Astrocyte (in vitro differentiated cells and primary cell): Measurements from ENCODE around the gene HMHB1. TPM values are rescaled to one million over a fixed set of nuclear protein-coding genes. Genes with fewer than 3 reads are reported as not detected.
A peak's percentile ranks its signal among the peaks of the same experiment; 100 is the strongest.

Experiments
- DNase-seq: peaks from one replicate; pipeline ENCODE4 v3.0.0-alpha.2; 2010; ENCODE audit warnings: low read depth
- FAIRE-seq: peaks from 2 replicates; lab custom pipeline; 2011; peaks lifted over from hg19 to GRCh38; lab: Jason Lieb, UNC
- H2AFZ ChIP-seq: 2 replicates; pipeline ENCODE4 v1.6.0; 2012; ENCODE audit warnings: low read depth, low read length, inconsistent platforms
- H3K27ac ChIP-seq: 2 replicates; pipeline ENCODE4 v1.5.1; 2011; ENCODE audit warnings: low read depth, low read length, inconsistent platforms
- H3K27me3 ChIP-seq: 2 replicates; pipeline ENCODE4 v1.6.0; 2011; ENCODE audit warnings: low read length, inconsistent platforms; ENCODE audit not compliant: insufficient read depth
- H3K36me3 ChIP-seq: 2 replicates; pipeline ENCODE4 v1.5.1; 2011; ENCODE audit warnings: low read length, inconsistent platforms; ENCODE audit not compliant: insufficient read depth
- H3K4me1 ChIP-seq: 2 replicates; pipeline ENCODE4 v1.5.1; 2011; ENCODE audit warnings: low read length, inconsistent platforms; ENCODE audit not compliant: insufficient read depth
- H3K4me2 ChIP-seq: 2 replicates; pipeline ENCODE4 v1.6.0; 2012; ENCODE audit warnings: low read length, inconsistent platforms
- H3K4me3 ChIP-seq: 2 replicates; pipeline ENCODE4 v1.5.1; 2011; ENCODE audit warnings: low read depth, mild to moderate bottlenecking, low read length, inconsistent platforms; ENCODE audit not compliant: insufficient read depth
- H3K79me2 ChIP-seq: 2 replicates; pipeline ENCODE4 v1.6.0; 2012; ENCODE audit warnings: mild to moderate bottlenecking, low read length, inconsistent platforms; ENCODE audit not compliant: insufficient read depth
- H3K9ac ChIP-seq: 2 replicates; pipeline ENCODE4 v1.6.0; 2012; ENCODE audit warnings: mild to moderate bottlenecking, low read length, inconsistent platforms
- H3K9me3 ChIP-seq: 2 replicates; pipeline ENCODE4 v1.5.1; 2012; ENCODE audit warnings: low read depth, mild to moderate bottlenecking, low read length, inconsistent platforms; ENCODE audit not compliant: insufficient read depth
- H4K20me1 ChIP-seq: 2 replicates; pipeline ENCODE4 v1.6.0; 2012; ENCODE audit warnings: low read length, inconsistent platforms; ENCODE audit not compliant: insufficient read depth
- H3K27ac Mint-ChIP-seq: one replicate; pipeline ENCODE4 v1.8.0; 2021; ENCODE audit warnings: mild to moderate bottlenecking, mixed read lengths; ENCODE audit not compliant: unreplicated experiment
- H3K27me3 Mint-ChIP-seq: one replicate; pipeline ENCODE4 v1.8.0; 2021; ENCODE audit warnings: low read depth, mixed read lengths; ENCODE audit not compliant: unreplicated experiment
- H3K36me3 Mint-ChIP-seq: one replicate; pipeline ENCODE4 v1.8.0; 2021; ENCODE audit warnings: low read depth, mixed read lengths; ENCODE audit not compliant: unreplicated experiment
- H3K4me1 Mint-ChIP-seq: one replicate; pipeline ENCODE4 v1.8.0; 2021; ENCODE audit warnings: low read depth, mixed read lengths; ENCODE audit not compliant: unreplicated experiment
- H3K4me3 Mint-ChIP-seq: one replicate; pipeline ENCODE4 v1.8.0; 2021; ENCODE audit warnings: mild to moderate bottlenecking, moderate library complexity, mixed read lengths; ENCODE audit not compliant: unreplicated experiment
- H3K9me3 Mint-ChIP-seq: one replicate; pipeline ENCODE4 v1.8.0; 2021; ENCODE audit warnings: mild to moderate bottlenecking, mixed read lengths; ENCODE audit not compliant: unreplicated experiment
- EZH2 ChIP-seq: IDR thresholded peaks from 2 replicates; pipeline ENCODE4 v1.6.1; 2012; ENCODE audit warnings: mild to moderate bottlenecking, low read length, inconsistent platforms; ENCODE audit not compliant: insufficient read depth
- total RNA-seq: library from RNA; stranded (reverse); gene quantifications from 2 replicates; pipeline ENCODE4 v1.2.1, GENCODE V29; 2021
- TF ChIP-seq, protein P1 (sequence below): IDR thresholded peaks from 2 replicates; pipeline ENCODE4 v1.5.1; 2011; ENCODE audit warnings: low read depth, mild to moderate bottlenecking, inconsistent platforms, low read length, moderate library complexity; ENCODE audit not compliant: insufficient read depth

Gene HMHB1
- total RNA-seq, 1 donor from 2014 or later = not detected

DNA sequence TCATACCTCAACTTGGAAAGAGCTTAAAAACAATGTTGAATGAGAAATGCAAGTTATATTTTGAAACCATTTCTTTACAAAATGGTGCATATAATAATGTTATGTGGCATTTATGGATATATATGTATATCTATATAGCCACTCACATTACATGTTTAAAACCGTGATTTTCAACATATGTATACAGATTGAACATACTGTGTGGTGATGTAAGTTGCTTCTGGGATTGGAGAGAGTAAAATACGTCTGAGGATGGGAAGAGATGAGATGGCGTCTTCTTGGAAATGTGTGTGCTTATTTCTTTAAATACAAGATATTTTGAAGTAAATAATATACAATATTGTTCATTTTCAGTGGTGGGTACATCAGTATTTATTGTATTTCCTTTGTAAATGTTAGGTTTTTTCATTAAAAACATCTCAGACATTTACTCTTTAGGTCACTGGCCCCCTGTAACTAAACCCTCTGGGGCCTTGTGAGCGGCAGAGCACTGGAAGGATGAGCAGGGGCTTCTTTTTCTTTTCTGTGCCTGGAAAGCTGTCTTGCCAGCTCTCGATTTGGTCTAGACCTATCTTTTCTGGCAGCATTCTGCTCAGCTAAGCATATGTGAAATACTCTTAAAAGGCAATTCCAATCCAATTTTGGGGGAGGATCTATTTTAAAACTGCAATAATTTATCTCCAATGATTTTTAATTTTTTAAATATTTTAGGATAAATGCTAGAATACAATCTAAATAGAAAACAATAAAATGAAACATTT is 42.8 kb upstream of the HMHB1 start:
- H4K20me1 ChIP-seq = no peaks in the 10 kb centered on the region
- peaks cover 22% of the 10 kb centered on the region for H3K4me1 Mint-ChIP-seq
- H3K27me3 ChIP-seq = no peaks in the 10 kb centered on the region
- H3K9me3 ChIP-seq = no peaks in the 10 kb centered on the region
- H3K27ac Mint-ChIP-seq = no peak overlapping the region
- H3K4me3 ChIP-seq = no peak overlapping the region
- no peak for FAIRE-seq
- no peak overlapping the region for H3K4me3 Mint-ChIP-seq
- DNase-seq = no peak
- H3K27me3 Mint-ChIP-seq = no peaks in the 10 kb centered on the region
- no peak overlapping the region for H3K27ac ChIP-seq
- no peaks in the 10 kb centered on the region for H3K36me3 ChIP-seq
- TF ChIP-seq EZH2 = no peak
- TF ChIP-seq, protein P1, sequence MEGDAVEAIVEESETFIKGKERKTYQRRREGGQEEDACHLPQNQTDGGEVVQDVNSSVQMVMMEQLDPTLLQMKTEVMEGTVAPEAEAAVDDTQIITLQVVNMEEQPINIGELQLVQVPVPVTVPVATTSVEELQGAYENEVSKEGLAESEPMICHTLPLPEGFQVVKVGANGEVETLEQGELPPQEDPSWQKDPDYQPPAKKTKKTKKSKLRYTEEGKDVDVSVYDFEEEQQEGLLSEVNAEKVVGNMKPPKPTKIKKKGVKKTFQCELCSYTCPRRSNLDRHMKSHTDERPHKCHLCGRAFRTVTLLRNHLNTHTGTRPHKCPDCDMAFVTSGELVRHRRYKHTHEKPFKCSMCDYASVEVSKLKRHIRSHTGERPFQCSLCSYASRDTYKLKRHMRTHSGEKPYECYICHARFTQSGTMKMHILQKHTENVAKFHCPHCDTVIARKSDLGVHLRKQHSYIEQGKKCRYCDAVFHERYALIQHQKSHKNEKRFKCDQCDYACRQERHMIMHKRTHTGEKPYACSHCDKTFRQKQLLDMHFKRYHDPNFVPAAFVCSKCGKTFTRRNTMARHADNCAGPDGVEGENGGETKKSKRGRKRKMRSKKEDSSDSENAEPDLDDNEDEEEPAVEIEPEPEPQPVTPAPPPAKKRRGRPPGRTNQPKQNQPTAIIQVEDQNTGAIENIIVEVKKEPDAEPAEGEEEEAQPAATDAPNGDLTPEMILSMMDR = no peak
- H3K79me2 ChIP-seq = no peaks in the 10 kb centered on the region
- no peaks in the 10 kb centered on the region for H3K36me3 Mint-ChIP-seq
- H2AFZ ChIP-seq = no peak overlapping the region
- H3K4me2 ChIP-seq = no peak overlapping the region
- no peaks in the 10 kb centered on the region for H3K9me3 Mint-ChIP-seq
- H3K9ac ChIP-seq = no peak overlapping the region
- H3K4me1 ChIP-seq = no peaks in the 10 kb centered on the region

DNA sequence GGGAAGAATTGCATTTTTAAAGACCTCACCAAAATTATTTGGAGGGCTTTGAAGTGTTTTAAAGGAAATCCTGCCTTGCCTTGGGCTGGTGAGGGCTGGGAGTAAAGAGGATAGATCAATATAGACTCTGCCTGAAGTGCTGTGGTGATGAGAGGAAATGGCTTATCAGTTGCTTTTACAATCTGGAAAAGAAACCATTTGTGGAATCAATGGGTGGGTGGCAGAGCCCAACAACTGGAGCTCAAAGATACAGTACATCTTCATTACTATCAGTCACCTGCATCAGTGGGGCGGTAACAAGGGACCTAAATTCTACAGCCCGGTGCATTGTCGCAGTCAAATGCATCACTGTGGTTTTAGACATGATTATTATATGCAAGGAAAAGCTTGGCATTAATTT is 41.5 kb upstream of the HMHB1 start:
- no peaks in the 10 kb centered on the region for H3K27me3 ChIP-seq
- H3K4me3 ChIP-seq = no peak overlapping the region
- DNase-seq (no peak), FAIRE-seq (no peak)
- no peak overlapping the region for H2AFZ ChIP-seq
- H3K27ac Mint-ChIP-seq = no peak overlapping the region
- H4K20me1 ChIP-seq = no peaks in the 10 kb centered on the region
- H3K4me3 Mint-ChIP-seq = no peak overlapping the region
- no peaks in the 10 kb centered on the region for H3K79me2 ChIP-seq
- H3K9me3 ChIP-seq = no peaks in the 10 kb centered on the region
- H3K9ac ChIP-seq = no peak overlapping the region
- no peaks in the 10 kb centered on the region for H3K9me3 Mint-ChIP-seq
- no peak overlapping the region for H3K4me2 ChIP-seq
- TF ChIP-seq, protein P1 = no peak
- TF ChIP-seq EZH2 = no peak
- H3K36me3 Mint-ChIP-seq = no peaks in the 10 kb centered on the region
- no peaks in the 10 kb centered on the region for H3K36me3 ChIP-seq
- H3K27ac ChIP-seq = no peak overlapping the region
- H3K4me1 Mint-ChIP-seq = peaks cover 22% of the 10 kb centered on the region
- no peaks in the 10 kb centered on the region for H3K27me3 Mint-ChIP-seq
- peaks cover 2% of the 10 kb centered on the region for H3K4me1 ChIP-seq

GRCh38 chr5:143771189-143771588 is 40.8 kb upstream of the HMHB1 start:
- H3K36me3 ChIP-seq = no peaks in the 10 kb centered on the region
- H3K9me3 Mint-ChIP-seq = no peaks in the 10 kb centered on the region
- no peak for TF ChIP-seq EZH2
- TF ChIP-seq, protein P1 = no peak
- H3K27ac Mint-ChIP-seq = no peak overlapping the region
- peaks cover 22% of the 10 kb centered on the region for H3K4me1 Mint-ChIP-seq
- no peak overlapping the region for H3K4me2 ChIP-seq
- no peaks in the 10 kb centered on the region for H3K79me2 ChIP-seq
- H3K4me3 ChIP-seq = no peak overlapping the region
- no peak overlapping the region for H3K9ac ChIP-seq
- H3K4me3 Mint-ChIP-seq = no peak overlapping the region
- H3K4me1 ChIP-seq = peaks cover 2% of the 10 kb centered on the region
- FAIRE-seq (peak; percentile 69), DNase-seq (no peak)
- H2AFZ ChIP-seq = no peak overlapping the region
- H3K36me3 Mint-ChIP-seq = no peaks in the 10 kb centered on the region
- no peaks in the 10 kb centered on the region for H4K20me1 ChIP-seq
- H3K27me3 Mint-ChIP-seq = no peaks in the 10 kb centered on the region
- no peaks in the 10 kb centered on the region for H3K27me3 ChIP-seq
- no peak overlapping the region for H3K27ac ChIP-seq
- H3K9me3 ChIP-seq = no peaks in the 10 kb centered on the region
